Stimulated activated CD8-positive, alpha-beta memory T cell treated with anti-CD3 and anti-CD28 coated beads, Interleukin-7, amount 100 ng/mL, for 1 hour (primary cell): ENCODE measurements around the gene PRDM16.

ENCODE experiments used
- DNase-seq, 2 donors: peaks; one replicate each; pipeline ENCODE4 v3.0.0-alpha.2; 2020; ENCODE audit warnings: low read depth in 2 of 2

PRDM16 gene

GRCh38 chr1:3103967-3104677 is 35.1 kb downstream of the PRDM16 start:
- no peak for DNase-seq

GRCh38 chr1:3105167-3105863 is 36.3 kb downstream of the PRDM16 start:
- no peak for DNase-seq

- DNase-seq: no peak
Observed at GRCh38 chr1:3106216-3106615, 37.2 kb downstream of the PRDM16 start.

GRCh38 chr1:3107201-3107600 is 38.2 kb downstream of the PRDM16 start:
- no peak for DNase-seq

- no peak for DNase-seq
Observed at GRCh38 chr1:3109355-3109754, 40.4 kb downstream of the PRDM16 start.

- DNase-seq: no peak
Observed at GRCh38 chr1:3111348-3112021, 42.5 kb downstream of the PRDM16 start.

GRCh38 chr1:3112526-3112925 is 43.5 kb downstream of the PRDM16 start:
- DNase-seq: no peak

- no peak for DNase-seq
Observed at GRCh38 chr1:3113047-3113740, 44.2 kb downstream of the PRDM16 start.

- no peak for DNase-seq
Observed at GRCh38 chr1:3113741-3114056, 44.7 kb downstream of the PRDM16 start.

- DNase-seq: no peak
Observed at GRCh38 chr1:3114131-3114744, 45.2 kb downstream of the PRDM16 start.

GRCh38 chr1:3114846-3115245 is 45.8 kb downstream of the PRDM16 start:
- no peak for DNase-seq

GRCh38 chr1:3115275-3116149 is 46.5 kb downstream of the PRDM16 start:
- DNase-seq: no peak

GRCh38 chr1:3116150-3116510 is 47.1 kb downstream of the PRDM16 start:
- DNase-seq: no peak

GRCh38 chr1:3116560-3116959 is 47.6 kb downstream of the PRDM16 start:
- DNase-seq: no peak

- no peak for DNase-seq
Observed at GRCh38 chr1:3117879-3118278, 48.9 kb downstream of the PRDM16 start.

GRCh38 chr1:3119061-3119460 is 50.1 kb downstream of the PRDM16 start:
- DNase-seq: no peak

GRCh38 chr1:3119725-3120124 is 50.7 kb downstream of the PRDM16 start:
- no peak for DNase-seq

- no peak for DNase-seq
Observed at GRCh38 chr1:3120140-3120539, 51.1 kb downstream of the PRDM16 start.

- no peak for DNase-seq
Observed at GRCh38 chr1:3120994-3121393, 52.0 kb downstream of the PRDM16 start.

- DNase-seq: no peak
Observed at GRCh38 chr1:3121401-3122210, 52.6 kb downstream of the PRDM16 start.
